ENCODE results near the gene NEUROD1. TPM values are rescaled to one million over a fixed set of nuclear protein-coding genes. Genes with fewer than 3 reads are reported as not detected.
A peak's percentile ranks its signal among the peaks of the same experiment; 100 is the strongest.
"Not testable (repeated sequence)": the region's sequence is repeated elsewhere in the genome, so short reads cannot be mapped to it uniquely, and the experiment has no call there.

Gene NEUROD1
- 1 to 10 TPM in 1 of 12 donors, not detected in 11; 3.6 TPM for polyA plus RNA-seq (ENCODE audit: insufficient read length in 12 of 12)
- long read RNA-seq, donor 1, transcript NEUROD1-201 (2 exons, 2,852 nt): major isoform, 17 of 18 reads
- long read RNA-seq, donor 1, partial matches to known transcripts: 0 of 18 reads
- long read RNA-seq, donor 1, other reads (novel, unspliced or antisense): 0 of 18 reads
- long read RNA-seq, donor 2: 0 reads
- long read RNA-seq, donor 3: 0 reads
- long read RNA-seq, donor 4: 0 reads
- long read RNA-seq, donor 5: 0 reads
- long read RNA-seq, donor 6: 0 reads
- long read RNA-seq, donor 7: 0 reads
- long read RNA-seq, donor 8: 0 reads
- long read RNA-seq, donor 9: 0 reads
- long read RNA-seq, donor 10: 0 reads
- long read RNA-seq, donor 11: 0 reads

GRCh38 chr2:181680055-181680936, at the start of gene NEUROD1:
TSS of gene NEUROD1 (minus strand) at chr2:181680517. CDS start at chr2:181678860, 1,657 bp downstream.
- no peak for DNase-seq

DNA sequence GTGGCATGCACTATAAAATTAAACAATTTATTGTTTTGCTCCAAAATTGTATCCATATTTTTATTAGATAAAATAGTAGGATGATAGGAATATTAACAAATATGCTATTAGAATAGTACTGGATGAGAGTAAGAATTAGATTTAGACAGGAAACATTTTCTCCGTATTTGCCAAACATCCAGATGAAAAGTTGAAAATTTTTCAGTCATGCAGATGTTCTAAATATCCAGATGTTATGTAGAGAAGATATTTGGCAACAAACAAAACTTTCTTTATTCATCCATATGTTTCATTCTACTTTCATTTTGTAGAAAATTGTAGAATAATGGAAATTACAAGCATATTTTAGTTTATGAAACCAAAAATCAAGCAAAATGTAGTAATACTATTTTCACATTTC, 45.2 kb upstream of the NEUROD1 start:
- peak; percentile 43 for DNase-seq

GRCh38 chr2:181724662-181725061, 44.3 kb upstream of the NEUROD1 start:
- DNase-seq: no peak

DNA sequence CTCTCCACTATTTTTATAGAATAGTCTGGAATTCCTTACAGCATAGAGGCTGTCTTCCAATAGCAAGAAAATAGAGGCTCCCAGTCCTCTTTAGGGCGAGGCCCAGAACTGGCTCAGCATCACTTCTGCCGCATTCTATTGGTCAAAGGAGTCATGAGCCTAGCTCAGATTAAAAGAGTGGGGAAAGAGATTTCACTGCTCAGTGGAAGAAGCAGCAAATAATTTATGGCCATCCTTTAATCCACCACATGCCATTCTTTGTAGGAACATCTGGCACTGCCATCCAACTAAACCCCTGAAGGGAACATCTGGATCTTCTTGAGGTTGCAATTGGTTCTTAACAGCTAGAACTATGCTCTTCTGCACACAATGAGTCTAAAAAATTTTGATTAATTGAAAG, 43.4 kb upstream of the NEUROD1 start:
- peak; percentile 27 for DNase-seq

- DNase-seq: peak; percentile 76
These were observed 34.8 kb upstream of the NEUROD1 start for GRCh38 chr2:181715033-181715630.

DNA sequence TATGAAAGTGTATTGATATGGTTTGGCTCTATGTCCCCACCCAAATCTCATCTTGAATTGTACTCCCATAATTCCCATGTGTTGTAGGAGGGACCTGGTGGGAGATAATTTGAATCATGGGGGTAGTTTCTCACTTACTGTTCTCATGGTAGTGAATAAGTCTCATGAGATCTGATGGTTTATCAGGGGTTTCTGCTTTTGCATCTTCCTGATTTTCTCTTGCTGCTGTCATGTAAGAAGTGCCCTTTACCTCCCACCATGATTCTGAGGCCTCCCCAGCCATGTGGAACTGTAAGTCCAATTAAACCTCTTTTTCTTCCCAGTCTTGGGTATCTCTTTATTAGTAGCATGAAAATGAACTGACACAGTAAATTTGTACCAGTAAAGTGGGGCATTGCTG, 30.7 kb upstream of the NEUROD1 start:
- not testable (repeated sequence) for DNase-seq

DNA sequence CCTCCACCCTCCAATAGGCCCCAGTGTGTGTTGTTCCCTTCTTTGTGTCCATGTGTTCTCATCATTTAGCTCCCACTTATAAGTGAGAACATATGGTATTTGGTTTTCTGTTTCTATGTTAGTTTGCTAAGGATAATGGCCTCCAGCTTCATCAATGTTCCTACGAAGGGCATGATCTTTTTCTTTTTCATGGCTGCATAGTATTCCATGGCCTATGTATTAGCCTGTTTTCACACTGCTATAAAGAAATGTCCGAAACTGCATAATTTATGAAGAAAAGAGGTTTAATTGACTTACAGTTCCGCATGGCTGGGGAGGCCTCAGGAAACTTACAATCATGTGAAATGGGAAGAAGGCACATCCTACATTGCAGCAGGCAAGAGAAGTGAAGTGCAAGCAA, 22.2 kb upstream of the NEUROD1 start:
- not testable (repeated sequence) for DNase-seq

GRCh38 chr2:181698223-181698622, 17.9 kb upstream of the NEUROD1 start:
- DNase-seq: no peak

DNA sequence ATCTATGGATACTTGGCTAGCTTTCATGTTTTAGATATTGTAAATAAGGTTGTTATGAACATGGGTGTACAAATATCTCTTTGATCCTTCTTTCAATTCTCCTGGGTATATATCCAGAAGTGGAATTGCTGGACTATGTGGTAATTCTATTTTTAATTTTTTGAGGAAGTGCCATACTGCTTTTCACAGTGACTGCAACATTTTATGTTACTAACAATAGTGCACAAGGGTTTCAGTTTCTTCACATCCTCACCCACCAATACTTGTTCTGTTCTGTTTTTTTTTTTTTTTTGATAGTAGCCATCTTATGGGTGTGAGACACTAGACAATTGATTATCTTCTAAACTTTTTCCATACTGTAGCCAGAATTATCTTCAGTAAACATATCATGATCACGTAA, 17.3 kb upstream of the NEUROD1 start:
- DNase-seq: no peak

DNA sequence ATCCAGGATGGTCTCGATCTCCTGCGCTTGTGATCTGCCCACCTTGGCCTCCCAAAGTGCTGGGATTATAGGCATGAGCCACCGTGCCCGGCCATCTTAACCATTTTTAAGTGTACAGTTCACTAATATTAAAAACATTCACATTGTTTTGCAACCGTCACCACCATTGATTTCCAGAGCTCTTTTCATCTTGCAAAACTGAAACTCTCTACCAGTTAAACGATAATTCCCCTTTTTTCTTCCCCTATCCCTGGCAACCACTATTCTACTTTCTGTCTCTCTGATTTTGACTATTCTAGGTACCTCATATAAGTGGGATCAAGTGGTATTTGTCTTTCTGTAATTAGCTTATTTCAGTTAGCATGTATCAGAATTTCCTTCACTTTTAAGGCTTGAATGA, 16.8 kb upstream of the NEUROD1 start:
- no peak for DNase-seq

GRCh38 chr2:181694271-181694670, 14.0 kb upstream of the NEUROD1 start:
- no peak for DNase-seq

DNA sequence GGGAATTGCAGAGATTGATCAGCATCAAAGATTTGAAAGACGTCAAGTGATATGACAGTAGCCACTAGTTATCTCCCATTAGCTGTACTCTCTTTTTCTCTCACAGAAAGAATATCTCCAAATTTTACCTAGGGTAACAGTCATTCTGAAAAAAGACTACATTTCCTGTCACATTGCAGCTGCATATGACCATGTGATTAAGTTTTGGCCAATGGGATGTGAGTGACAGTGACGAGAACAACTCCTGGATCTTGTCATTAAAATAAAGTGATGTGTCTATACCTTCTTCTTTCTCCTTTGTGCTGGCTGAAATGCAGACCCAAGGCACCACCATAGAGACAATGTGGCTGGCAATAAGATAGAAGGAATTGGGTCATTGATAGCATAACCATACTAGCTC, 10.5 kb upstream of the NEUROD1 start:
- DNase-seq: no peak

DNA sequence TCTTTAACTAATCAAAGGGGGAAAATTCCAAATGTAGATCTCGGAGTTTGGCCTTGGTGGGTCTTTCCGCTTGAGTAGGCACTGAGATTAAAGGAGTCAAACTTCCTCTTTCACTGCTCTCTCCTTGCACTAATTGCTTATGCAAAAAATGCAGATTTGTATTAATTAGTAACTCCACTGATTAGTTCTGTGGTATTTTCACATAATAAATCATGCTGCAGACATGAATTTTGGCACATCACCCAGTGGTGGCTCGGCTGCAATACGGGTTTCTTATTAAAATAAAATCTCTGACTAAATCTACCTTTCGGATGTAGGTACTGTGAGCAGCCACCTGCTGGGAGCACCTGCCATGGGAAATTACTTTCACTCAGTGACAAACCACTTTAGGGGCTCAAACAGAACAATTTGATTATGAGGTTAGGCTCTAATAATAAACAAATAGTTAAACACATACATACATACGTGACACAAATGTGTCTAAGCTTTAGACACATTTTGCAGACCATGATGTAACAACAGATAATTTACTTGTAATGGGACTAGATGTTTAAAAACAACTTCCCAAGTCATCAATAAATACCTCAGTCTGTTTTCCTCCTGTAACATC, 6.4 kb upstream of the NEUROD1 start:
- DNase-seq: no peak

- no peak for DNase-seq
These were observed 4.9 kb upstream of the NEUROD1 start for GRCh38 chr2:181685150-181685688.

DNA sequence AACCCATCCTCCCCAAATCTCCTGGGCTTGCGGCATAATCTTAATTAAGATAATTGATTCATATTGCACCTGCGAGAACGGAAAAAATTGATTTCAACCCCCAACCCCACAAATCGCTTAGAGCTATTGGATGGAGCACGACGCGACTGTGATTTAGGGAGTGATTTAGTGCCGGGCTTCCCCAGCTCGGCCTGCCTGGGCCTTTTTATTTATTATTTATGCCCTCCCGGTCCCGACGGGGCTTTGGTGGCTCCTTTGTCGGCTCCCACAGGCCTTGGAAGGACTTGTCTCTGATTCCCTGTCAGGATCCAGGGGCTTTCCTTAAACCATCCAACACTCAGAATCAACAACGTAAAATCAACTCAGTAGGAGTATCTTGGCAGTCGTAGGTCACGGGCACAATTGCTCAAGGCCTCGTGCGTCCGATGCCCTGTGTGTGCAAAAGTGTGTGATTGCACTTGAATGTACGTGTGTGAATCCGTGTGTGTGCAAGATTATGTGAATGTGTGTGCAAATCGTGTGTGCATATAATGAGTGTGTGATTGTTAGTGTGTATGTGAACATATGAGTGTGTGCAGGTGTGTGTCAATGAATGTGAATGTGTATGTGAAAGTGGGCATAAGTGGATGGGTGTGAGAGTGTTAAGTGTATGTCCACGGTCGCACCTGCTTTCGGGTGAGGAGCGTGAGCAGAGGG, 4.3 kb upstream of the NEUROD1 start:
- DNase-seq: no peak

- no peak for DNase-seq
These were observed 3.5 kb upstream of the NEUROD1 start for GRCh38 chr2:181683518-181684453.

DNA sequence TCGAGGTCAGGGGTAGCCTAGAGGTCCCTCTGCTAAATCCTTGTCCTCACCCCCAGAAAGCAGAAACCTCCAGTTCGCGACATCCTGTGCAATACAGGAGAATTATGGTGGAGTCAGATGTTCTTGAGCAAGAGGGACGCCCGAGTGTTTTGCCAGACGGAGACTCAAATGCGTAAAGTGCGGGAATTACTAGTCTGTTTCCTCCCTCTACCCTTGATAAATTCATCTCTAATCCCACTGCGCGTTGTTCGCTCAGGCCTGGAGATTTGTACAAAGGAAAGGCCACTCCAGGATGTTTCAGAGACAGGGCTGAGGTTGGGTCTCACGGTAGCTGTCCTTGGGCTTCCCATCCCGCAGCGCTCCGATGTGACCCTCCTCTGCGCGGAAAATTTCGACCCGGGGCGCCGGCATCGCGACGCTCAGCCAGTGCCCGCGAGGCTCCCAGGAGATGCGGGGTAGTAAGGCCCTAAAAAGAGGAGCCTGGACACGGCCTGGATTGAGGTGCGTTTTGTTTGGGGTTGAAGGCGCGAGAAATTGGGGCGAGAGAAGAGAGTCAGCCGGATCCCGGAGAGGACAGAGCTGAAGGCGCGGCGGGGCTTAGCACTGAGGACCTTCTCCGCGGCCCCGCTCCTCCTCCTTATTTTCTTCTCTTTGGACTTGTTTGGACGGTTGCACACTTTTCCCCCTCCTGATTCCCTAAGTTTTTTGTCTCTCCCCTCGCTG, 2.6 kb upstream of the NEUROD1 start:
- DNase-seq: no peak

- no peak for DNase-seq
These were observed 1.9 kb upstream of the NEUROD1 start for GRCh38 chr2:181682026-181682789.
